GM19438 (cell line): Measurements from ENCODE around the gene SOST.

ENCODE experiments used
- ATAC-seq: cut with Tn5 transposase; IDR thresholded peaks from one replicate; pipeline ENCODE4 v1.9.1; 2021; ENCODE audit warnings: low read depth; ENCODE audit not compliant: unreplicated experiment

SOST gene

DNA sequence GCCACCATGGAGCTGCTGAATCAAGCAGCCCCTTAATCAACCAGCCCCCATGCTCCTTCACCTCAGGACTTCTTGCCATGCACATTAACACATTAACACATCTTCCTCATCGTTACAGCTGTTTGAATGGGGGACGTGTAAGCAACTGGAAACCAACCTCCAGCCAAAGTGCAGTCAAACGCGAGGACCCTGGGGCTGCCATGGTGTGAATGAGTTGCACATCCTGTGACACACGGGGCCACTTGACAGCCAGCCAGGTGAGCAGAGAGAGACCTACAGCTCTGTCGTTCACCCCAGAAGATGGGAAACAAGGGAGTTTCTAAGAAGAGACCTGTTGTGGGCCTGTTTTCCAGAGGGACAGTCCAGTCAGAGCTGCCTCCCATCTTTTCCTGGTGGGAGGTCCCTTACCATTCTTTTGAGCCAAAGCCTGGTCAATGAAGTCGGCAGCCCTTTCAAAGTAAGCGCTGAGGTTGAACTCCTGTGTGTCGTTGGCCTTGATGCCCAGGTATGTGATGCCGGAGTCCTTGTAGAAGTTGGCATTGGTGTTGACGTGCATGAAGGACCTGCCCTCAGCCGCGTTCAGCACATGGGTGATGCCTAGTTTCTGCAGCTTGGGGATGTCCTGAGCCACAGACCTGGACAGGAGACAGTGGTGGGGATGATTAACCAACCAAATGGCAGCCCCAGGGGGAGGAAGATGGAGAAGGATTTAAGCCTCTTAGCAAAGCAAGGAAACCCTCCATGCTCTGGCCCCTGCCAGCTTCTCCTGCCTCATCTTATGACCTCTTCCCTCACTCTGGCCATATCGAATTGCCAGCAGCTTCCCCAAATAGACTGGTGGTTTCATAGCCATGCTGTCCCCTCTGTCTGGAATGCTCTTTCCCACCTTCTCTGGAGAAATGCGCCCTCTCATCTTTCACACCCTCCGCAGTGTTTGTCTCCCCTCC, 16.0 kb upstream of the SOST start:
- ATAC-seq = no peak

- ATAC-seq = no peak
Measured at GRCh38 chr17:43772877-43773648, 14.5 kb upstream of the SOST start.

DNA sequence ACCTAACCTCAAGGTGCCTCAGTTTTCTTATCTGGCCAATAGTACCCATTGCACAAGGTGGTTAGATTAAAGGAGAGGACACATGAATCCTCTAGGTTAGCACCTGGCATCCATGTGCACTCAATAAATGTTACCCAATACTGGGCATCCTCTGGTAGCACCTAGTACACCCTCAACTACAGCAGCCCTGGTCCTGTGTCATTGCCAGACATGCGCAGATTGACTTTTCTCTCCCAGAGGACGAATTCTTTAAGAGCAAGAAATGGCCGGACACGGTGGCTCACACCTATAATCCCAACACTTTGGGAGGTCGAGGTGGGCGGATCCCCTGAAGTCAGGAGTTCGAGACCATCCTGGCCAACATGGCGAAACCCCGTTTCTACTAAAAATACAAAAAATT, 12.9 kb upstream of the SOST start:
- ATAC-seq = no peak

DNA sequence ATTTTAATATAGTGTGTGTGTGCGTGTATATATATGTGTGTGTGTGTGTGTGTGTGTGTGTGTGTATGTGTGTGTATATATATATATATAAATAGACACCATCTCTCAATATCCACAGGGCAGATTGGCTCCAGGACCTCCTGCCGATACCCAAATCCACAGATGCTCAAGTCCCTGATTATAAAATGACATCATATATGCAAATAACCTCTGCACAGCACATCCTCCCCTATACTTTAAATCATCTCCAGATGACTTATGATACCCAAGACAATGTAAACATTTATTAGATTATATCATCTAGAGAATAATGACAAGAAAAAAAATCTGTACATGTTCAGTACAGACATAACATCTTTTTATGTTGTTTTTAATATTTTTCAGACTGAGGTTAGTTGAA, 12.4 kb upstream of the SOST start:
- no peak for ATAC-seq

- no peak for ATAC-seq
Measured at GRCh38 chr17:43769859-43770258, 11.3 kb upstream of the SOST start.

GRCh38 chr17:43769426-43769825, 10.8 kb upstream of the SOST start:
- no peak for ATAC-seq

DNA sequence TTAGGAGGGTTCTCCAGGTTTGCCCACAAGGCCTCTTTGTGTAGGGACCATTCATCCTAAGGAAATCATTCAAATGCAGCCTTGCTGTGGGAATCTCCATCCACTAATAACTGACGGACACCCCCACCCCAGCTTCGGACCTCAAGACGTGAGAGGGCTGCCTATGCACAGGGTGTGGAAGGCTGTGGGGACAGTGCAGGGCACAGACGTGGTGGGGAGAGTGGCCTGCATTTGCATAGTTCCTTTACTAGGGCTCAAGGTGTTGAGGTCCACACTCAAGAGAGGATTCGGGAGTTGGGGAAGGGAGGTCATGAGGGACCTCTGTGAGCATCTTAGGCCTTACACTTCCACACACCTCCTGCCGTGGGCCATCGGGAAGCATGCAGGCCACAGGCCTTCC, 10.4 kb upstream of the SOST start:
- ATAC-seq = no peak

GRCh38 chr17:43768382-43768781, 9.8 kb upstream of the SOST start:
- no peak for ATAC-seq

- no peak for ATAC-seq
Measured at GRCh38 chr17:43767713-43768059, 9.1 kb upstream of the SOST start.

DNA sequence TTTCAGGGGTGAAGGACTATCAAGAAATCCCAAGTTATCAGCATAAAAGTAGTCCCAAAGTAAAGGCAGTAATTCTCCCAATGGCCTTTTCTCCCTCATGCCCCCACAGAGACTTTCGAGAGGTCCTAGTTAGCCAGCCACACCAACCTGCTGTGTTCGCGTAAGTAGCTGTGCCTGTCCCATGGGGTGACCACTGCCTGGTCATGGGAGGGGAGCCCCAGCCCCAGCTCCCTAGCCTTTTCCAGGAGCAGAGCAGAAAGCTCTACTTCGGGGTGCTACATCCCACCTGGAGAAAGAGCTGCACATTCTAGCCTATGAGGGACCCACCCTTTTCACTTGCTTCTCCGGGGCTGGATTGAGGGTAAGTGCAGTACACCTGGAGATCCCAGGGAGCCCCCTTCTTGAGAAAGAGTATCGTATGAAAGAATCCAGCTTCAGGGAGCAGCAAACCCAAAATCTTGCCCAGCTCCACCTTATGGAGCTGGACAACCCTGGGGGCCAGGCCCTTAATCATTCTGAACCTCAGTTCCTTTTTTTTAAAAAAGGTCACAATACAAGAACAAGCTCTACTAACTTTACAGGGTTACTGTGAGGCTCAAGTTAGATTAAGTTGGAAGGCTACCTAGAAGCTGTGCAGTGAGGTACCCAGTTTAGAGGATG, 8.6 kb upstream of the SOST start:
- no peak for ATAC-seq

GRCh38 chr17:43766413-43767052, 7.9 kb upstream of the SOST start:
- ATAC-seq = no peak

DNA sequence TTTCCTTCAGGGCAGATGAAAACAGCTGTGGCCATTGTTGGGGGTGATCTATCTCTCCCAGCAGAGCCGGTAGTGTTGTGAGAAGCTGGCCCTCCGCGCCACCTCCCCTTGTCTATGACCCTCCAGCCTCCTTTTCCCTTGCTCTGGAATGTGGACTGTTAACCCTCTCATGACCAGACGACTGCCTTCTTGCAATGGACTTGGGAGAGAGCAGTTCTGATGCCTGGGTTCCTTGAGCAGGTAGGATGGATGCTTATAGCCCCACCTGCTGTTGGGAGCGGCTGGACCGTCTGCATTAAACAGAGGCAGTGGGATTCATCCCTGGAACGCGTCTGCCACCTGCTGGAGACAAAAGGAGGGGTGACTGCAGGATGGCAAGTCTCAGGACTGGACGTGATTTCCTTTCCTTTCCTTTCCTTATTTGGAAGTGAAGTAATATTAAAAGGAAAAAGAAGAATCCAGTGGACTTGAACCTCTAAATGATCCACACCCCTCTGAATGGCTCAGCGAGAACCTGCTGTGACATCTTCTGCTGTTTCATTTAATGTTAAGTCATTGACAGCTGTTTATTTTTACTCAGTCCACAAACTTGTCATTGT, 1.8 kb upstream of the SOST start:
- ATAC-seq = no peak

DNA sequence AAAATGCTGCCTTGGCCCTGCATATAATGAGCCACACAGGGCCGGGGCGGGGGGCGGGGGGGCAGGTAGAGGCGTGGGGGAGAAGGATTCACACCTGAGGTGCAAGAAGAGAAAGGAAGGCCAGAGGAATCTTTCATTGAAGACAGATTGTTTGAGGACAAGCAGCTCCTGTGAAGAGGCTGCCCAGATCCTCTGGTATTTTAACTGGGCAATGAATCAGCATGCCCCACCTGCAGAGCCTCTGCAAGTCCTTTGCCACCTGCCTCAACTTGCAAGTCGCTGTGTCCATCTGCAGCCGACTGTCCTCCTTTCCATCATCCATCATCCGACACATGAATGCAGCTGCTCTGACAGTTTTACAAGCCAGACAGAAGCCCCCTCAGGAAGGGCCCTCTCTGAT, 1.2 kb upstream of the SOST start:
- ATAC-seq = no peak

DNA sequence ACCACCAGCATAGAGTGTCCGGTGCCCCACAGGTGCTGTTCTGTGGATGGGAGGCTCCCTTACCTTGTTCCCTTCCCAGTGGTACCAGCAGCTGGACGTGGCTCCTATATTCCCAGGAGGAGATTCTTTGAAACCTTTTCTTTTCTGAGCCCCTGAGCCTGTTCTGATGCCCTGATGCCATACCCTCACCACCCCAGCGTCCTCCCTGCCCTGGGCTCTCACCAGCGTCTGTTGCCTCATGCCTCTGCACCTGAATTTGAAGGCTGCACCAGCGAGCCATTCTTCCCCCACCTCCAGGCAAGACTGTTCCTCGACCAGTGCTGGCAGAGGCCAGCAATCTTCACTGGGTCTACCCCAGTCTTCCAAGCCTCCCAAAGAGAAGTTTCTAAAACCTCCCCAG, 505 bp downstream of the SOST start:
- no peak for ATAC-seq

DNA sequence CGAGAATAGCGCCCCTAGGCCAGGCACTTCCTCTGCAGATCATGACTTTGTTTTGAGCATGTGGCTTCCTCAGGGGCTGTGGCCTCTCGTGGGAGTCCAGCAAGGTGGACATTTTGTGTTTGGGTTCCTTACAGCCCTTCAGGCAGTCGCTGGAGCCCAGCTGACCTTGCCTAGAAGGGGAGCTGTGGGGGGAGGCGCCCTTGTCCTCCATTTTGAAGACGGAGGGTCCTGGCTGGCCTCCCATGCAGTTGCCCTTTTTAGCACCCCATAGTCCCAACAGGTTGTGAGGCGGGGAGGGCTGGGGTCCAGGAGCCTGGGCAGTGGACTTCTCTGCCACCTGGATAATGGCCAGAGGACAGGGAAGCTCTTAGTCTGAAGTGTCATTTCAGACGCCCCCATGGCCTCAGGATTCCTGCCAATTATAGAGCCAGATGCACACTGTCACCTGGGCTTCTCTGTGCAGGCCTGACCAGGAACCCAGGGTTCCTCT, 1.4 kb downstream of the SOST start:
- ATAC-seq = no peak

DNA sequence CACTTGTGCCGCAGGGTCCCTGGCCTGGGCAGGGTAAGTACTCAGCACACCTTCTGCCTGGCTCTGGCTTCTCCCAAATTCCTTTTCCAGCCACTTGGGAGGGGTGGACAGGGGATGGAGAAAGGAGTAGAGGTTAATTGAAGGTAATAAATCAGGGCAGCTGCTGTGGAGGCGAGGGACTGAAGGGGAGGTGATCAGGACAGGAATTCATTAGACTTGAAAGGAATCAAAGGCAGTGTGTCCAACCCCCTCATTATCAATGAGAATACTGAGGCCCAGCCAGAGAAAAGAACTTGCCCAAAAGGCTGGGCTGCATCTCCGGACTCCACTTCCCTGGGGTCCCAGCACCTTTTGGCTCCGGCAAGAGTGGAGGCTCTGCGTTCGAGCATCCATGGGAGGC, 2.4 kb downstream of the SOST start:
- no peak for ATAC-seq

- ATAC-seq = no peak
Measured at GRCh38 chr17:43755389-43755875, 3.2 kb downstream of the SOST start.

DNA sequence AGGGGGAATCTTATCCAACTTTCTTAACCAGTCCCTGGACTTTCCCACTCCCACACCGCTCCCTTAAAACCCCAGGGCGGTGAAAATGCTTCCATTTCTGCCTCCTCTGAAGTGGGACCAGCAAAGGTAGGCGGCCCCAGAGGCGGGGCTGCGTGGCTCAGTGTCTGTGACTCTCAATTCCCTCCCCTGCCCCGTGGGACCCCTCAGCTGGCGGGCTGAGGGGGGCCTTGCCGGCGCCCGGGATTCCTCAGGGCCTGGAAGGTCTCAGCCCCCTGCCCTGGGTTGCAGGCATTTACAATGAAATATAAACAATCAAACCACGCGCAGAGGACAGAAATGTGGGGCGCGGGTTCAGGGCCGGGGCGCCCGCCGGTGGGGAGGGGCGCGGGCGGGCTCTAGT, 3.6 kb downstream of the SOST start:
- ATAC-seq = no peak

DNA sequence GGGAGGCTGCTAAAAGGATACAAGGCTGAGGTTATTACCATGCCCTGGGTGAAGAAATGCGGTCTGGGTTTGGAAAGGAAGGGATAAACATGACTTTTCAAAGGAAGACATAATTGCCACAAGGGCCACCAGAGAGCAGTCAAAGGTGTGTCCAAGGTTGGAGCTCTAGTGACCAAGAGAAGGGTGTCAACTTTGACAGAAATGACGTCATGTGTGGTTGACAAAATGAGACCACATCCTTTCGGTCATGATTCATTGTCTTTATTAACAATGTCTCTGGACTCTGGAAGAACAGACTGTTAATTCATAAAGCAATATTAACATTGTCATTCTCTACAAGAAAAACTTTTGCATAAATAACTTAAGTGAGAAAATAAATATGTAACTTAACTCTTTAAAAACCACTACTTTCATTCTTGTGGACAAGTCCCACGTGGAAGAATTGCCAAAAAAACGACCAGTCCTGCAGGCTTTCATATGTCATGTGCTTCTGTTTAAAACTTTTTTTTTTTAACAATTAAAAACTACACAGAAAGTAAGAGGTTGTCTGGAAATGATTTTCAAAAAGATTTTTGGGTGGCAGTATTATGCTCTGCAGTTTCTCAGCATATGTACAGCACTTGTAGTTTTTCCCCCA, 5.0 kb downstream of the SOST start:
- no peak for ATAC-seq

DNA sequence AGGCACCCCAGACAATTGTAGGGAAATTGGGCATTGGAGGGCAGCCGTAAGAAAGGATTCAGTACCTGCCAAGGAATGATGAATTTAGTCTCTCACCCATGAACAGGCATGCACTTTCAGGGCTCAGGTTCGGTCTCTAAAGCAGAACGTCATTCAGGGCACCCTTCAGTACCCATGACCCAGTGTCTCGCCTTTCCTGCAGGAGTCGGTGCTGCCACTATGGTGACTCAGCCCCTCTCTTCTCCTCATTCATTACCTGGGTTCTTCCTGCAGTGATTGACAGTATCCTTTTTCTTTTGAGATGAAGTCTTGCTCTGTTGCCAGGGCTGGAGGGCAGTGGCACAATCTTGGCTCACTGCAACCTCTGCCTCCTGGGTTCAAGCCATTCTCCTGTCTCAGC, 8.4 kb downstream of the SOST start:
- ATAC-seq = no peak
